Ovary (tissue), 9 donors: Measurements from ENCODE around the gene PLXNA2. TPM values are rescaled to one million over a fixed set of nuclear protein-coding genes. Genes with fewer than 3 reads are reported as not detected.

Experiments
- DNase-seq, 5 donors: peaks; one replicate each; pipeline ENCODE4 v3.0.0-alpha.2; 2019 to 2020
- H3K27ac ChIP-seq, 2 donors: fragments of 200-600 bp; one replicate each; pipeline versions ENCODE4 v1.5.1 to v1.8.0; 2019 to 2022
- H3K27me3 ChIP-seq: fragments of 200-600 bp; one replicate; pipeline ENCODE4 v1.8.0; 2022
- H3K36me3 ChIP-seq: fragments of 200-600 bp; sonication (generic); one replicate; pipeline ENCODE4 v1.5.1; 2019
- H3K4me1 ChIP-seq: one replicate; pipeline ENCODE4 v1.8.1; 2013; ENCODE audit warnings: mild to moderate bottlenecking, moderate library complexity; ENCODE audit not compliant: insufficient read depth
- H3K4me3 ChIP-seq: fragments of 200-600 bp; sonication (generic); one replicate; pipeline ENCODE4 v1.5.1; 2017
- H3K9me3 ChIP-seq, 2 donors: fragments of 200-600 bp in 1 of 2; sonication (generic) in 1 of 2; one replicate each; pipeline versions ENCODE4 v1.5.1 to v1.8.1; 2013 to 2019; ENCODE audit warnings: mild to moderate bottlenecking in 1 of 2, moderate library complexity in 1 of 2
- CTCF ChIP-seq, 3 donors: fragments of 450-650 bp in 2 of 3; fragments of 200-600 bp in 1 of 3; IDR thresholded peaks; one replicate each; pipeline versions ENCODE4 v1.5.1 to v1.8.0; 2016 to 2022; ENCODE audit warnings: antibody characterized with exemption in 3 of 3, mild to moderate bottlenecking in 1 of 3
- EP300 ChIP-seq: sonication (generic); formaldehyde crosslinking; IDR thresholded peaks from one replicate; pipeline ENCODE4 v1.6.1; 2017; ENCODE audit warnings: antibody characterized with exemption
- POLR2A ChIP-seq: fragments of 450-650 bp; IDR thresholded peaks from one replicate; pipeline ENCODE4 v1.6.1; 2017; ENCODE audit warnings: antibody characterized with exemption, mild to moderate bottlenecking, moderate library complexity
- WGBS, 3 donors: extraction: QIAGEN DNeasy Blood & Tissue Kit in 1 of 3; methylation state at CpG; one replicate each; pipeline versions ENCODE4 v1.1.5 to v1.1.7; 2013 to 2017; 5-methylcytosine and 5-hydroxymethylcytosine counted together
- intact Hi-C, 4 donors: fragments of 100-400 bp; cut with DNase I; formaldehyde crosslinking; loops; one replicate each; pipeline versions ENCODE4 v1.11.0 to v1.15.1; 2022 to 2023
- polyA plus RNA-seq, 2 donors: library from polyadenylated mRNA; stranded (reverse); fragments of 200-250 nt in 1 of 2; fragments of 350-450 nt in 1 of 2; fragmentation: Illumina TruSeq in 1 of 2; extraction: RNeasy Lipid Tissue Mini Kit (QIAGEN cat#74804) in 1 of 2; gene quantifications; one replicate each; pipeline ENCODE4 v1.2.3, GENCODE V29; 2013 to 2014
- total RNA-seq, 7 donors: library from RNA; depleted of rRNA in 2 of 7; stranded (reverse); fragments of >200 nt in 2 of 7; fragmentation: NEBNext Ultra II Directional in 3 of 7; extraction: Animal tissue kit (Norgen Biotek cat#: 25700) in 3 of 7; gene quantifications; one replicate each; pipeline versions ENCODE4 v1.1.0 to v1.2.4, GENCODE V29; 2016 to 2023
- donor health status: DM: no; HTN: no; CAD: no; lungs with moderate emphysema.
- donor health status: DM: no; HTN: no; CAD: no.
- donor health status: Bipolar disorder and iron deficiency.
- donor health status: DM: yes; HTN: yes; CAD: no.
- donor health status: DM: no; HTN: no; CAD: no.
- donor health status: DM: yes; HTN: yes; CAD: no.

The PLXNA2 gene
- total and polyA plus RNA-seq, 9 donors = 10.7 to 71.5 (median 44.0) TPM

- TF ChIP-seq CTCF (IDR thresholded peaks at IDR 0.05) (no peak), EP300 (no peak), POLR2A (no peak)
- Histone ChIP-seq H3K36me3 (no peaks in the 10 kb centered on the region), H3K4me1 (no peaks in the 10 kb centered on the region), H3K4me3 (no peak overlapping the region), H3K9me3 (no peaks in the 10 kb centered on the region), H3K27ac (no peak overlapping the region), H3K27me3 (no peaks in the 10 kb centered on the region)
- DNase-seq = no peak
- intact Hi-C loops = no loop called here
- 76 to 80% (median 77%) methylated on average over 3 of the region's 3 CpGs for WGBS, 3 donors
Observed at GRCh38 chr1:208117409-208117808, 126.8 kb downstream of the PLXNA2 start.

GRCh38 chr1:208115924-208116640, 128.1 kb downstream of the PLXNA2 start:
- no peak for DNase-seq
- H3K9me3 ChIP-seq = no peaks in the 10 kb centered on the region
- intact Hi-C loops = no loop called here
- H3K36me3 ChIP-seq = no peaks in the 10 kb centered on the region
- H3K27me3 ChIP-seq = no peaks in the 10 kb centered on the region
- H3K27ac ChIP-seq = no peak overlapping the region
- WGBS, 3 donors = 77 to 83% (median 77%) methylated on average over 7 of the region's 7 CpGs
- no peaks in the 10 kb centered on the region for H3K4me1 ChIP-seq
- TF ChIP-seq EP300 (no peak), POLR2A (no peak), CTCF (IDR thresholded peaks at IDR 0.05) (no peak)
- H3K4me3 ChIP-seq = no peak overlapping the region

- no peak for TF ChIP-seq EP300
- TF ChIP-seq CTCF (IDR thresholded peaks at IDR 0.05) = no peak
- TF ChIP-seq POLR2A = no peak
- H3K36me3 ChIP-seq = no peaks in the 10 kb centered on the region
- no peak overlapping the region for H3K27ac ChIP-seq
- H3K27me3 ChIP-seq = no peaks in the 10 kb centered on the region
- DNase-seq = no peak
- H3K4me3 ChIP-seq = no peak overlapping the region
- intact Hi-C loops = no loop called here
- no peaks in the 10 kb centered on the region for H3K9me3 ChIP-seq
- no peaks in the 10 kb centered on the region for H3K4me1 ChIP-seq
Observed at GRCh38 chr1:208113011-208113410, 131.2 kb downstream of the PLXNA2 start.

- intact Hi-C loops = no loop called here
- H3K4me3 ChIP-seq = no peak overlapping the region
- H3K27me3 ChIP-seq = no peaks in the 10 kb centered on the region
- DNase-seq = no peak
- no peaks in the 10 kb centered on the region for H3K9me3 ChIP-seq
- no peak overlapping the region for H3K27ac ChIP-seq
- WGBS, 3 donors = 59 to 66% (median 63%) methylated on average over 4 of the region's 4 CpGs
- TF ChIP-seq POLR2A (no peak), CTCF (IDR thresholded peaks at IDR 0.05) (no peak), EP300 (no peak)
- no peaks in the 10 kb centered on the region for H3K4me1 ChIP-seq
- H3K36me3 ChIP-seq = no peaks in the 10 kb centered on the region
Observed at GRCh38 chr1:208112401-208112800, 131.8 kb downstream of the PLXNA2 start.
